Spleen (tissue), 11 donors: ENCODE data around the gene DHRS2. TPM values are rescaled to one million over a fixed set of nuclear protein-coding genes. Genes with fewer than 3 reads are reported as not detected.

ENCODE experiments used
- DNase-seq: peaks from one replicate; pipeline ENCODE4 v3.0.0-alpha.2; 2020
- H3K27ac ChIP-seq, 8 donors: fragments of 200-600 bp; sonication (generic) in 7 of 8; 1 replicate in 4 of 8; 2 replicates in 4 of 8; pipeline versions ENCODE4 v1.5.0 to v1.8.0; 2016 to 2021; ENCODE audit warnings: inconsistent platforms in 4 of 8, mild to moderate bottlenecking in 4 of 8, moderate library complexity in 1 of 8
- H3K27me3 ChIP-seq, 7 donors: fragments of 200-600 bp; sonication (generic) in 6 of 7; replicated peaks in 1 of 7; 1 replicate in 4 of 7; 2 replicates in 3 of 7; pipeline versions ENCODE4 v1.5.0 to v1.8.0; 2016 to 2021; ENCODE audit warnings: inconsistent platforms in 3 of 7, mild to moderate bottlenecking in 1 of 7
- H3K36me3 ChIP-seq, 6 donors: fragments of 200-600 bp; sonication (generic) in 5 of 6; 1 replicate in 4 of 6; 2 replicates in 2 of 6; pipeline versions ENCODE4 v1.5.0 to v1.8.0; 2016 to 2021; ENCODE audit warnings: inconsistent platforms in 2 of 6
- H3K4me1 ChIP-seq, 6 donors: fragments of 200-600 bp; sonication (generic) in 5 of 6; 1 replicate in 3 of 6; 2 replicates in 3 of 6; pipeline versions ENCODE4 v1.5.0 to v1.8.0; 2016 to 2021; ENCODE audit warnings: inconsistent platforms in 3 of 6
- H3K4me3 ChIP-seq, 8 donors: fragments of 200-600 bp; sonication (generic) in 7 of 8; 1 replicate in 4 of 8; 2 replicates in 4 of 8; pipeline versions ENCODE4 v1.5.0 to v1.8.0; 2016 to 2021; ENCODE audit warnings: inconsistent platforms in 4 of 8, mild to moderate bottlenecking in 4 of 8, moderate library complexity in 2 of 8
- H3K9me3 ChIP-seq, 8 donors: fragments of 200-600 bp; sonication (generic) in 7 of 8; 1 replicate in 4 of 8; 2 replicates in 4 of 8; pipeline versions ENCODE4 v1.5.0 to v1.8.0; 2016 to 2021; ENCODE audit warnings: inconsistent platforms in 4 of 8
- POLR2A ChIP-seq, 3 donors: fragments of 450-650 bp; IDR thresholded peaks; one replicate each; pipeline ENCODE4 v1.5.1; 2017; ENCODE audit warnings: antibody characterized with exemption in 3 of 3, mild to moderate bottlenecking in 1 of 3
- POLR2AphosphoS5 ChIP-seq, 3 donors: sonication (generic); formaldehyde crosslinking; IDR thresholded peaks; one replicate each; pipeline ENCODE4 v1.5.1; 2017; ENCODE audit warnings: antibody characterized with exemption in 3 of 3
- WGBS, 5 donors: extraction: QIAGEN DNeasy Blood & Tissue Kit in 3 of 5; methylation state at CpG; one replicate each; pipeline versions ENCODE4 v1.1.5 to v1.1.7; 2013 to 2018; 5-methylcytosine and 5-hydroxymethylcytosine counted together
- intact Hi-C: fragments of 100-400 bp; cut with DNase I; formaldehyde crosslinking; loops from one replicate; pipeline ENCODE4 v1.15.0; 2023; ENCODE audit warnings: low total_unique reads
- polyA plus RNA-seq, 3 donors: library from polyadenylated mRNA; stranded (reverse); fragments of 200-250 nt; gene quantifications; one replicate each; pipeline ENCODE4 v1.2.1, GENCODE V29; 2013
- total RNA-seq, 7 donors: library from RNA; depleted of rRNA in 3 of 7; stranded (reverse); fragments of >200 nt in 3 of 7; fragmentation: NEBNext Ultra II Directional in 4 of 7; extraction: Animal tissue kit (Norgen Biotek cat#: 25700) in 4 of 7; gene quantifications; one replicate each; pipeline versions ENCODE4 v1.1.0 to v1.2.1, GENCODE V29; 2016 to 2021
- TF ChIP-seq, protein P1 (sequence below), 11 experiments: fragments of 200-600 bp in 7 of 11; fragments of 450-650 bp in 4 of 11; sonication (generic) in 4 of 11; IDR thresholded peaks in 8 of 11; conservative IDR thresholded peaks in 3 of 11; 1 replicate in 7 of 11; 2 replicates in 4 of 11; pipeline versions ENCODE4 v1.4.0 to v1.8.0; 2016 to 2021; ENCODE audit warnings: antibody characterized with exemption in 11 of 11, inconsistent platforms in 4 of 11, mild to moderate bottlenecking in 1 of 11
- donor health status: healthy with polysubstance abuse.
- donor health status: DM: no; HTN: no; CAD: no; lungs with moderate emphysema.
- donor health status: DM: no; HTN: no; CAD: no.
- donor health status: Bipolar disorder and iron deficiency.
- donor health status: healthy.
- donor health status: DM: no; HTN: no; CAD: no.
- donor health status: DM: yes; HTN: yes; CAD: no.

The DHRS2 gene
- total and polyA plus RNA-seq, 10 donors: 3.3 to 30.6 (median 14.1) TPM

DNA sequence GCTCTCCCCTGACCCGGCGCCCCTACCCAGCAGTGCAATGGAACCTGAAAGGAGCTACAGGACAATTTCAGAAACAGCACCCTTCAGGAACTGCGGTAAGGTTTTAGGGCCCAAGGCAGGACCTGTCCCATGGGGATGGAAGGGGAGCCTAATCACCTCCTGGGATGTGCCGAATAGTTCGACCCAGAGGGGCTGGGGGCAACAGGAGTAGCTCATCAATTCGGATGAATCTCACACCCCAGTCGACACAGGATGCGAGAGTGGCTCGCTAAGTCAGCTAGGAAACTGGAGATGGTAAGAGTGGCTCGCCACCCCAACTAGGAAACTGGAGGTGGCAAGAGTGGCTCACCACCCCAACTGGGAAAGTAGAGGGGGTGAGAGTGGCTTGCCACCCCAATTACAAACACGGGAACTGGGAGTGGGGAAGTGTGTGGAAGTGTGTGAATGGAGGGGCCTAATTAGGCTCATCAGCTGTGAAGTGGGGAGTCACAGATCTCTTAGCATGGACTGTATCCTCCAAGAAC is 57.1 kb downstream of the DHRS2 start:
- H3K27ac ChIP-seq: peak overlapping the region in 5 of 8 donors; percentile 20 to 77 (median 42)
- DNase-seq: no peak
- H3K4me3 ChIP-seq: no peak overlapping the region
- H3K4me1 ChIP-seq: peaks cover 6 to 45% (median 27%) of the 10 kb centered on the region in 6 donors
- H3K9me3 ChIP-seq: peaks cover 0 to 4% (median 0%) of the 10 kb centered on the region in 8 donors
- 77 to 86% (median 81%) methylated on average over 7 to 11 of the region's 11 CpGs for WGBS, 5 donors
- intact Hi-C loops: no loop called here
- no peaks in the 10 kb centered on the region for H3K36me3 ChIP-seq
- TF ChIP-seq, protein P1, sequence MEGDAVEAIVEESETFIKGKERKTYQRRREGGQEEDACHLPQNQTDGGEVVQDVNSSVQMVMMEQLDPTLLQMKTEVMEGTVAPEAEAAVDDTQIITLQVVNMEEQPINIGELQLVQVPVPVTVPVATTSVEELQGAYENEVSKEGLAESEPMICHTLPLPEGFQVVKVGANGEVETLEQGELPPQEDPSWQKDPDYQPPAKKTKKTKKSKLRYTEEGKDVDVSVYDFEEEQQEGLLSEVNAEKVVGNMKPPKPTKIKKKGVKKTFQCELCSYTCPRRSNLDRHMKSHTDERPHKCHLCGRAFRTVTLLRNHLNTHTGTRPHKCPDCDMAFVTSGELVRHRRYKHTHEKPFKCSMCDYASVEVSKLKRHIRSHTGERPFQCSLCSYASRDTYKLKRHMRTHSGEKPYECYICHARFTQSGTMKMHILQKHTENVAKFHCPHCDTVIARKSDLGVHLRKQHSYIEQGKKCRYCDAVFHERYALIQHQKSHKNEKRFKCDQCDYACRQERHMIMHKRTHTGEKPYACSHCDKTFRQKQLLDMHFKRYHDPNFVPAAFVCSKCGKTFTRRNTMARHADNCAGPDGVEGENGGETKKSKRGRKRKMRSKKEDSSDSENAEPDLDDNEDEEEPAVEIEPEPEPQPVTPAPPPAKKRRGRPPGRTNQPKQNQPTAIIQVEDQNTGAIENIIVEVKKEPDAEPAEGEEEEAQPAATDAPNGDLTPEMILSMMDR (IDR thresholded peaks at IDR 0.05 in 8 of 11, conservative IDR thresholded peaks at IDR 0.05 in 3 of 11): no peak
- H3K27me3 ChIP-seq: peaks cover 0 to 40% (median 0%) of the 10 kb centered on the region in 7 donors

DNA sequence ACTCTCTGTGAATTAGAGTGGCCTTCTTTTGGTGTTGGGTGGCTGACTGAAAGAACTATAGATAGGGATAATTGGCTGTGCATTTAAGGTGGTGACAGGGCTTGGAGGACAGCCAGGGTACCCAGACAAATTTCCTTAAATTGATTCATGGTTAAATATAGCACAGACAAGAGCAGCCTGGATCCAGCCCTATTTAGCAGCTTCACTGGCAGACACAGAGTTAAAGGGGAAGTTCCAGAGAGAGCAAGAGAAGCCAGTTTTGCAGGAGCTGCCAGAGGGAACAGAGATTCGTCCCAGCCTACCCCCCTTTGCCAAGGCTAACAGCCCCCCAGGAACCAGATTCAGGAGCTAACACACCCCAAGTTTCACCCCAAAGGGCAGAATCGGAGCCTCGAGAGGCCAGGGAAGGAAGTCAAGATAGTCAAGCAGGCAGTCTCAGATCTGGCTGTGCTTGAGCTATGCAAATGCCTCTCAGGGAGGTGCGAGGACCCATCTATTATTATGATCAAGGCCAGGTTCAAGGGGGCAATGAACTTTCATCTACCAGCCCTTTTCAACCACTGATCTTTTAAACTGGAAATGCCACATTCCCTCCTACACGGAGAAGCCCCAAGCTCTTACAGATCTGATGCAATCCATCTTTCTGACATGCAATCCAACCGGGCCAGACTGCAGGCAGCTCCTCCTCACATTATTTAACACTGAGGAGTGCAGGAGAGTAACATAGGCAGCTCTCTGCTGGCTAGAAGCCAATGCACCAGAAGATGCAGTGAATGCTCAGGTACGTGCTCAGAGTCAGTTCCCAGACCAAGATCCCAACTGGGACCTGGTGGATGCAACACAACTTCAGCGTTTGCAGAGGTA is 58.2 kb downstream of the DHRS2 start:
- intact Hi-C loops: no loop called here
- Histone ChIP-seq H3K4me3 (peak overlapping the region in 1 of 8 donors; percentile 55), H3K9me3 (peaks cover 0 to 4% (median 0%) of the 10 kb centered on the region in 8 donors), H3K27me3 (peaks cover 0 to 40% (median 0%) of the 10 kb centered on the region in 7 donors), H3K27ac (peak overlapping the region in 5 of 8 donors; percentile 54 to 77 (median 70)), H3K4me1 (peaks cover 8 to 55% (median 31%) of the 10 kb centered on the region in 6 donors), H3K36me3 (no peaks in the 10 kb centered on the region)
- DNase-seq: no peak
- 14 to 28% (median 18%) methylated on average over 8 of the region's 8 CpGs for WGBS, 5 donors
- TF ChIP-seq POLR2AphosphoS5 (IDR thresholded peaks at IDR 0.05) (no peak), POLR2A (IDR thresholded peaks at IDR 0.05) (no peak)
- TF ChIP-seq, protein P1 (IDR thresholded peaks at IDR 0.05 in 8 of 11, conservative IDR thresholded peaks at IDR 0.05 in 3 of 11): no peak

Other genes starting within 250 kb of the DHRS2 start
- under 1 TPM in 1 of 7 donors, not detected in 6; 0.82 TPM for gene MYH6, start 228.1 kb upstream of the DHRS2 start, total RNA-seq
- gene MYH6, start 228.1 kb upstream of the DHRS2 start, polyA plus RNA-seq: under 1 TPM; 0.35 to 0.44 (median 0.37) TPM
- gene MYH7, start 200.7 kb upstream of the DHRS2 start, total RNA-seq: under 1 TPM in 1 of 7 donors, not detected in 6; 0.09 TPM
- under 1 TPM; 0.06 to 0.65 (median 0.12) TPM for gene MYH7, start 200.7 kb upstream of the DHRS2 start, polyA plus RNA-seq
- gene NGDN, start 166.7 kb upstream of the DHRS2 start, total RNA-seq: 10 to 100 TPM; 32.7 to 62.7 (median 40.0) TPM
- gene NGDN, start 166.7 kb upstream of the DHRS2 start, polyA plus RNA-seq: 10 to 100 TPM; 39.6 to 48.5 (median 40.6) TPM
- 1 to 10 TPM in 5 of 7 donors, under 1 TPM in 2; 0.42 to 2.9 (median 1.5) TPM for gene ZFHX2, start 84.6 kb upstream of the DHRS2 start, total RNA-seq
- gene ZFHX2, start 84.6 kb upstream of the DHRS2 start, polyA plus RNA-seq: under 1 TPM; 0.09 to 0.35 (median 0.11) TPM
- gene THTPA, start 80.1 kb upstream of the DHRS2 start, total RNA-seq: 10 to 100 TPM; 16.8 to 25.4 (median 18.6) TPM
- 10 to 100 TPM in 1 of 3 donors, 1 to 10 TPM in 2; 4.5 to 14.2 (median 8.9) TPM for gene THTPA, start 80.1 kb upstream of the DHRS2 start, polyA plus RNA-seq
- gene AP1G2, start 68.6 kb upstream of the DHRS2 start, total RNA-seq: 100 to 1,000 TPM; 139 to 261 (median 193) TPM
- 100 to 1,000 TPM; 126 to 267 (median 176) TPM for gene AP1G2, start 68.6 kb upstream of the DHRS2 start, polyA plus RNA-seq
- gene JPH4, start 57.6 kb upstream of the DHRS2 start, total RNA-seq: 10 to 100 TPM in 2 of 7 donors, 1 to 10 TPM in 5; 1.2 to 17.3 (median 5.8) TPM
- gene JPH4, start 57.6 kb upstream of the DHRS2 start, polyA plus RNA-seq: under 1 TPM; 0.70 to 0.93 (median 0.93) TPM